Right renal cortex interstitium (tissue), 3 donors: ENCODE data around the gene SPON1. TPM values are rescaled to one million over a fixed set of nuclear protein-coding genes. Genes with fewer than 3 reads are reported as not detected.
"Not testable (repeated sequence)": the region's sequence is repeated elsewhere in the genome, so short reads cannot be mapped to it uniquely, and the experiment has no call there.

Source experiments
- DNase-seq, 3 donors: peaks; one replicate each; pipeline ENCODE4 v3.0.0-alpha.2; 2013; ENCODE audit warnings: low read depth in 3 of 3, low spot score in 2 of 3
- polyA plus RNA-seq, 3 donors: library from polyadenylated mRNA; unstranded; fragments of 120-200 nt; gene quantifications; one replicate each; pipeline ENCODE4 v1.2.1, GENCODE V29; 2013; ENCODE audit not compliant: insufficient read length in 3 of 3

Gene SPON1
- polyA plus RNA-seq, 3 donors: 79.1 to 88.0 (median 79.4) TPM

GRCh38 chr11:14075118-14076078, 112.9 kb downstream of the SPON1 start:
- no peak for DNase-seq

- DNase-seq: peak in 1 of 3 donors; percentile 9
Observed at GRCh38 chr11:14079011-14079410, 116.5 kb downstream of the SPON1 start.

- DNase-seq: no peak
Observed at GRCh38 chr11:14079797-14080196, 117.3 kb downstream of the SPON1 start.

DNA sequence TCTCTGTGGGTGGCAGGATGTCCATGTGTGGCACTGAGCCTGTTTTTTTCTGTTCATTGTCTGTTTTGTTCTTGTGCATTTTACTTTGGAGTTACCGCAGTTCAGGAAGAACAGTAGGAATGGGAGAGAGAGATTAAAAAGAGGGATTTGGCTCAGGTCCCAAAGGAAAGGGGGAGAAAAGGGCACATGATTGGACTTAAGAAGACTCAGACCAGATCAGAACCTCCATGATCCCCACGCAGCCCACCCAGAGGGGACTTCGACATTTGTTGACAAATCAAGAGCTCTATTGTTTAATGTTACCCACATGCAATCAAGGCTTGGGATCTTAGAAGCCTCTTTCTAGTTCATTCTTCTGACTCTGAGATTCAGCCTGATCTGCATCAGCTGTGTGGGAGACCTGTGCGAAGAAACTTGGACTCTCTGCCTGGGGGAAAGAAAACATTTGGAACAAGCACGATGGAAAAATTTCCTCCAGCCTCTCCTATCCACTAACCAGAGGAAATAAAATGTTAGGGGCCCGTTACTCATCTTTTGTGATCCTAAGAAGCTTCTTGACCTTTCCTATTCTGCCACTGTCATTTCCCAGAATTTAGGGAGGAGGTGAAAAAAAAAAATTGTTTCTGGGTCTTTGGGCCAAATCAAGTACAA, 119.2 kb downstream of the SPON1 start:
- no peak for DNase-seq

- no peak for DNase-seq
Observed at GRCh38 chr11:14082338-14082737, 119.8 kb downstream of the SPON1 start.

DNA sequence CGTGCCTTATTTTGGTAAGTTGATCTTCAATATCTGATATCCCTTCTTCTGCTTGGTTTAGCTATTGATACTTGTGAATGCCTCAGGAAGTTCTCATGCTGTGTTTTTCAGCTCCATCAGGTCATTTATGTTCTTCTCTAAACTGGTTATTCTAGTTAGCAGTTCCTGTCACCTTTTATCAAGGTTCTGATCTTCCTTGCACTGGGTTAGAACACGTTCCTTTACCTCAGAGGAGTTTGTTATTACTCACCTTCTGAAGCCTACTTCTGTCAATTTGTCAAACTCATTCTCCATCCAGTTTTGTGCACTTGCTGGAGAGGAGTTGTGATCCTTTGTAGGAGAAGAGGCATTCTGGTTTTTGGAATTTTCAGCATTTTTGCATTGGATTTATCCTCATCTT, 126.3 kb downstream of the SPON1 start:
- not testable (repeated sequence) for DNase-seq

GRCh38 chr11:14089690-14090462, 127.4 kb downstream of the SPON1 start:
- no peak for DNase-seq

GRCh38 chr11:14090631-14091030, 128.1 kb downstream of the SPON1 start:
- DNase-seq: not testable (repeated sequence)

DNA sequence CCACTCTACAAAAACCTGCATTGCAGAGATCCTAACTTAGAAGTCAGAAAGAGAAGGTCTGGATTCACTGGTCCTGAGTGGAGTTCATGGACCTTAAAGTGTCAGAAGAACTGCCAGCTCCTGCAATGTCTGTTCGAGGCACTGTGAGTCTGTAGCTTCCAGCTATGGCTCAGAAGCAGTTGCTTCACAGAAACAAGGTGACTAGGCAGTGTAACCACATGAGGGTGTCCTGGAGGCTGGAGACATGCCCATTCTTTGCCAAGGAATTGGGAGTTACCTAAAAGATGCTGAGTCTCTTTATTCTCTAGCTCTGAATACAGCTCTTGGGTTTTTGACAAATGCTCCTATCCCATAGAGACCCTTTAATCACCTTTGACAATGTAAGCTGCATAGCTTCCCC, 130.5 kb downstream of the SPON1 start:
- DNase-seq: no peak

DNA sequence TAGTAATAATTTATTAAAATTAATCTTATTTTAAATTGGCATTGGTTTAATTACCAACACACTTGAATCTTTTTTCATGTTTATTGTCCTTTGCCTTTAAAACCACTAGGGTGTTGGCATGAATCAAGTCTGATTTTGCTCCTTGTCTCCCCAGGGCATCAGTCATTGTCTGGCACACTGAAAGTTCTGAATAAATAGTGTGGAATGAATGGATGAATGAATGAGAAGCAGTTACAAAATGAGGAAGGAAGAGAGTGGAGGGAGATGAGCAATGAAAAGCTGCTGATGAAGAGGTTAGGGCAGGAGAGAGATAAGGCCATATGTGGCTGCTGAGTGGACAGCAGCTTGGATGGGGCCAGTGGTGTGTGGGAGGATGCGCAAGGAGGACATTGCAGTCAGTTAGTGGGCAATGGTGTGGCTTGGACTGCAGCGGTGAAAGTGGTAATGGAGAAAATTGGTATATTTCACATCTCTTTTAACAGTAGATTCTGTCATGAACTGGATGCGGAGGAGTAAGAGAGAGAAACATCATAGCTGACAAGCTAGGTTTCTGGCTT, 132.0 kb downstream of the SPON1 start:
- no peak for DNase-seq

GRCh38 chr11:14095882-14096281, 133.4 kb downstream of the SPON1 start:
- DNase-seq: no peak

DNA sequence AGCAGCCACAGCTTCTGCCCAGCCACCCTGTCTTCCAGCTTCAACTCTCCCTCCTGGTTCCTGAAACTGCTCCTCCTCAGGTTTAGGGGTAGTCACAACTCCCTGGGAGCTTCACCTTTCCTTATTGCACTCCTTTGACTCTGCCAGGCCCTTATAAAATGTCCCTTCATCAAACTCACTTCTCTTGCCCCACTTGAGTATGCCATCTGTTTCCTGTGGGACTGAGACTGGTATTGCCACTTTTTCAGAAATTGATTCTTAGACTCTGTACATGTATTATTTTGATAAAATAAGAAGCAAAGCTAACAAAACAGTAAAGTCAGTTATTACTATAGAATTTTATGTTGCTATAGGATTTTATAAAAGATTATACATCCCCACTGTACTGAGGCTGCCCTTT, 134.1 kb downstream of the SPON1 start:
- no peak for DNase-seq

GRCh38 chr11:14101388-14101787, 138.9 kb downstream of the SPON1 start:
- no peak for DNase-seq

- no peak for DNase-seq
Observed at GRCh38 chr11:14102766-14103165, 140.2 kb downstream of the SPON1 start.

GRCh38 chr11:14105446-14105845, 142.9 kb downstream of the SPON1 start:
- DNase-seq: no peak

DNA sequence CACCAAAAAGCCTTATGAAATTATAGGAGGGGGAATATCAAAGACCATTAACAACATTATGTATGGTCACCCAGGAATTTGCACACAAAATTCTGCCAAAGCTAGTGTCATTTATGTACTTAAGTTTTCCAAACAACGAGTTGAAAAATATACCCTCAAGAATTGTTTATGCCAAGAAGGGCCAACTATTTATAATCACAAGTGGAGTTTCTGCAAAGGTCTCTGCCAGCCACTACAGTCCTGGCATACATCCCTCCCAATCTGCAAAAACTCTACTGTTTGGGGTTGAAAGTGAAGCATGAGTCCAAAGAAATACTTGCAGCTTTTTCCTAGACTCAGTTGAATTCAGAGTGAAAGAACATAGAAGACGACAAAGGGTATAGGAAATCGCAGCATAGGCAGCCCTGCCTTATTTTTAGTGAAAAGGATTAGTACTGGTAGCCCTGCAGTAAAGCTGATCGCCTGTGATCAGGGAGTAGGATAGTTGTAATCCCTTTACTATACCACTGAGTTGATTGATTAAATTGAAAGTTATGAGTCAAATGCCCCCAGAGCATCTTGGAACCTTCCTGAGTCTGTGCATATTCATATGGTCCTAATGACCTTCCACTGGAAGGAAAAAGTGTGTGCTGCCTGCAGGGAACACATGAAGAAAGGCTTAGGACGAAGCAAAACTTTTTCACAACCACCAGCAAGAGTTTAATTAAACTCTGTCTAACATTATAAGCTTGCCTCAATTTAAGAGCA, 144.0 kb downstream of the SPON1 start:
- DNase-seq: no peak

GRCh38 chr11:14107050-14107430, 144.5 kb downstream of the SPON1 start:
- no peak for DNase-seq

GRCh38 chr11:14109742-14110141, 147.2 kb downstream of the SPON1 start:
- DNase-seq: no peak

GRCh38 chr11:14110629-14111028, 148.1 kb downstream of the SPON1 start:
- no peak for DNase-seq

GRCh38 chr11:14111496-14111895, 149.0 kb downstream of the SPON1 start:
- no peak for DNase-seq
